ENCODE measurements around the gene SHH.

The SHH gene

GRCh38 chr7:155790666-155791065 lies 21.6 kb downstream of the SHH start:
- DNase-seq, result no peak

- no peak for DNase-seq
Measured at GRCh38 chr7:155789001-155789725, 23.1 kb downstream of the SHH start.

- DNase-seq, result no peak
Measured at GRCh38 chr7:155788616-155789000, 23.7 kb downstream of the SHH start.

GRCh38 chr7:155787171-155787851 lies 25.0 kb downstream of the SHH start:
- DNase-seq, result no peak

- no peak for DNase-seq
Measured at GRCh38 chr7:155786491-155786890, 25.8 kb downstream of the SHH start.

- DNase-seq, result no peak
Measured at GRCh38 chr7:155785536-155785935, 26.7 kb downstream of the SHH start.

- DNase-seq, result no peak
Measured at GRCh38 chr7:155782466-155782865, 29.8 kb downstream of the SHH start.

- DNase-seq, result no peak
Measured at GRCh38 chr7:155781433-155781832, 30.8 kb downstream of the SHH start.

GRCh38 chr7:155780884-155781283 lies 31.4 kb downstream of the SHH start:
- no peak for DNase-seq

GRCh38 chr7:155778349-155778748 lies 33.9 kb downstream of the SHH start:
- no peak for DNase-seq

- no peak for DNase-seq
Measured at GRCh38 chr7:155776606-155777005, 35.7 kb downstream of the SHH start.

GRCh38 chr7:155775691-155776090 lies 36.6 kb downstream of the SHH start:
- no peak for DNase-seq

GRCh38 chr7:155774947-155775346 lies 37.3 kb downstream of the SHH start:
- no peak for DNase-seq

- DNase-seq, result no peak
Measured at GRCh38 chr7:155773531-155773930, 38.7 kb downstream of the SHH start.

- DNase-seq, result no peak
Measured at GRCh38 chr7:155770241-155770640, 42.0 kb downstream of the SHH start.

GRCh38 chr7:155769701-155770100 lies 42.6 kb downstream of the SHH start:
- no peak for DNase-seq

- no peak for DNase-seq
Measured at GRCh38 chr7:155766966-155767916, 45.0 kb downstream of the SHH start.

- no peak for DNase-seq
Measured at GRCh38 chr7:155766386-155766785, 45.9 kb downstream of the SHH start.

GRCh38 chr7:155765458-155765857 lies 46.8 kb downstream of the SHH start:
- no peak for DNase-seq

GRCh38 chr7:155764438-155764793 lies 47.8 kb downstream of the SHH start:
- DNase-seq, result peak in 1 of 4 experiments; percentile 22

GRCh38 chr7:155763691-155764437 lies 48.4 kb downstream of the SHH start:
- peak in 2 of 4 experiments; percentile 24 to 34 for DNase-seq

GRCh38 chr7:155763122-155763521 lies 49.1 kb downstream of the SHH start:
- DNase-seq, result no peak

GRCh38 chr7:155762655-155763054 lies 49.6 kb downstream of the SHH start:
- no peak for DNase-seq
